ENCODE data around the gene BIRC2. TPM values are rescaled to one million over a fixed set of nuclear protein-coding genes. Genes with fewer than 3 reads are reported as not detected.

The BIRC2 gene
- total RNA-seq, 1 experiment from 2014 or later: 28.2 TPM

- Mint-ChIP-seq H3K4me1 (0 out of 4 replicates have a peak, but pooled peaks cover 0 to 6% of the 10 kb centered on the region in 2 experiments), H3K27me3 (ENCODE audit: low read depth) (no peaks in the 10 kb centered on the region), H3K4me3 (no peak overlapping the region), H3K36me3 (ENCODE audit: insufficient read depth in 1 of 3, low read depth in 3 of 3) (peaks cover 16 to 59% (median 54%) of the 10 kb centered on the region in 3 experiments; a peak in 6 of 7 replicates), H3K9me3 (peaks cover under 1 to 4% of the 10 kb centered on the region in 2 experiments; a peak in 2 of 5 replicates), H3K27ac (peak overlapping the region in 1 of 3 experiments; percentile 40; a peak in 1 of 7 replicates)
- no peak overlapping the region for H4K5ac ChIP-seq (ENCODE audit: insufficient read length, low read depth, low read length)
- H3K9ac ChIP-seq (ENCODE audit: extremely low read depth, insufficient read length, low read length): no peak overlapping the region
- no peak overlapping the region for H2BK20ac ChIP-seq (ENCODE audit: low read depth, low read length, poor library complexity, severe bottlenecking)
- no peaks in the 10 kb centered on the region for H3K79me2 ChIP-seq (ENCODE audit: insufficient read depth, low read length)
- H3K56ac ChIP-seq (ENCODE audit: insufficient read length, low read depth, low read length): no peak overlapping the region
- no CpG with 5 or more reads among the region's 3 CpGs for WGBS (ENCODE audit: extremely low coverage, insufficient read length, low lambda C conversion rate)
- no peak overlapping the region for H3K4me2 ChIP-seq (ENCODE audit: insufficient read depth, insufficient read length, low read length)
- H3K4me1 ChIP-seq (ENCODE audit: insufficient read depth, low read length): no peaks in the 10 kb centered on the region
- no peak overlapping the region for H3K27ac ChIP-seq (ENCODE audit: insufficient read length, low read depth, low read length)
- H4K8ac ChIP-seq (replicated peaks; ENCODE audit: insufficient read length, low read depth, low read length): no peak overlapping the region
- H4K20me1 ChIP-seq (ENCODE audit: control insufficient read depth, insufficient read depth, insufficient read length): no peaks in the 10 kb centered on the region
- H3K9me3 ChIP-seq (ENCODE audit: control insufficient read depth, low read depth, low read length): no peaks in the 10 kb centered on the region
- no peak overlapping the region for H3T11ph ChIP-seq (ENCODE audit: low read length)
- no peak overlapping the region for H2AFZ ChIP-seq (ENCODE audit: low read length)
- TF ChIP-seq CTCF (conservative IDR thresholded peaks at IDR 0.05): no peak
- H3K27me3 ChIP-seq (ENCODE audit: insufficient read depth, low read length): no peaks in the 10 kb centered on the region
- H2BK12ac ChIP-seq (ENCODE audit: insufficient read length, low read depth, low read length): no peak overlapping the region
- H4K91ac ChIP-seq (ENCODE audit: insufficient read length, low read depth, low read length): no peak overlapping the region
- H2BK5ac ChIP-seq (ENCODE audit: insufficient read length, low read length): no peak overlapping the region
- H2BK120ac ChIP-seq (ENCODE audit: low read depth, low read length, poor library complexity, severe bottlenecking): no peak overlapping the region
- no peak overlapping the region for H2AK5ac ChIP-seq (ENCODE audit: insufficient read length, low read length)
- H3K18ac ChIP-seq (ENCODE audit: insufficient read length, low read depth, low read length): no peak overlapping the region
- no peaks in the 10 kb centered on the region for H3K23me2 ChIP-seq (ENCODE audit: insufficient read length, low read depth, low read length, poor library complexity, severe bottlenecking)
- H2BK15ac ChIP-seq (ENCODE audit: low read depth, low read length): no peak overlapping the region
- no peak overlapping the region for H3K14ac ChIP-seq (ENCODE audit: insufficient read depth, low read length)
- DNase-seq: no peak
- no peak overlapping the region for H3K4ac ChIP-seq (ENCODE audit: low read depth, low read length)
- H3K23ac ChIP-seq (ENCODE audit: insufficient read length, low read depth, low read length): no peak overlapping the region
- H3K79me1 ChIP-seq (ENCODE audit: insufficient read depth, low read depth, low read length, poor library complexity, severe bottlenecking): no peaks in the 10 kb centered on the region
Observed at GRCh38 chr11:102360681-102361080, 13.7 kb downstream of the BIRC2 start.
